Measurements from ENCODE around the gene NSUN5. TPM values are rescaled to one million over a fixed set of nuclear protein-coding genes. Genes with fewer than 3 reads are reported as not detected.

Gene NSUN5
- total RNA-seq, 1 donor from 2014 or later, result 37.5 TPM

Other genes starting within 250 kb of the NSUN5 start
- 0.25 TPM for gene SPDYE9, start 222.8 kb downstream of the NSUN5 start, total RNA-seq (ENCODE audit: unreplicated experiment)
- not detected for gene TRIM50, start 19.3 kb upstream of the NSUN5 start, total RNA-seq (ENCODE audit: unreplicated experiment)
- not detected for gene FKBP6, start 19.3 kb upstream of the NSUN5 start, total RNA-seq (ENCODE audit: unreplicated experiment)
- 0.81 TPM for gene FZD9, start 125.0 kb upstream of the NSUN5 start, total RNA-seq (ENCODE audit: unreplicated experiment)
- 108 TPM for gene BAZ1B, start 213.5 kb upstream of the NSUN5 start, total RNA-seq (ENCODE audit: unreplicated experiment)
- gene BCL7B, start 248.9 kb upstream of the NSUN5 start, total RNA-seq (ENCODE audit: unreplicated experiment), result 34.0 TPM